ENCODE results near the gene GATC.

GATC gene

GRCh38 chr12:120445911-120446843 is at the start of gene GATC, which contains the start of gene TRIAP1:
GATC (plus strand) TSS chr12:120446444; CDS start chr12:120446481, 37 bp downstream.
TRIAP1 (minus strand) TSS chr12:120446384; CDS start chr12:120446372, 12 bp downstream.
- peak; percentile 70 to 94 (median 88) for DNase-seq
- intact Hi-C loops (cut with DNase I), result loop anchor here (5.0 kb wide), 1 partner anchor 51 kb away; the partner anchor contains the start of gene DYNLL1

GRCh38 chr12:120397824-120398540 is 48.3 kb upstream of the GATC start:
- intact Hi-C loops (cut with DNase I), result no loop called here
- DNase-seq, result peak; percentile 11 to 70 (median 40)

GRCh38 chr12:120399531-120399930 is 46.7 kb upstream of the GATC start:
- DNase-seq, result no peak
- intact Hi-C loops (cut with DNase I), result no loop called here

- DNase-seq, result peak in 26 of 42 donors; percentile 8 to 64 (median 22)
- intact Hi-C loops (cut with DNase I), result no loop called here
These were observed 44.0 kb upstream of the GATC start for GRCh38 chr12:120402217-120402616.

GRCh38 chr12:120403869-120404268 is 42.4 kb upstream of the GATC start:
- intact Hi-C loops (cut with DNase I), result no loop called here

GRCh38 chr12:120404271-120404670 is 42.0 kb upstream of the GATC start:
- no peak for DNase-seq
- intact Hi-C loops (cut with DNase I), result no loop called here

More at GRCh38 chr12:120403869-120404268, 42.4 kb upstream of the GATC start:
- DNase-seq, result no peak

GRCh38 chr12:120406069-120406468 is 40.2 kb upstream of the GATC start:
- intact Hi-C loops (cut with DNase I), result no loop called here
- DNase-seq, result no peak

- intact Hi-C loops (cut with DNase I), result no loop called here
- no peak for DNase-seq
These were observed 39.7 kb upstream of the GATC start for GRCh38 chr12:120406553-120406952.

- intact Hi-C loops (cut with DNase I), result no loop called here
- no peak for DNase-seq
These were observed 37.5 kb upstream of the GATC start for GRCh38 chr12:120408771-120409170.

GRCh38 chr12:120412421-120412820 is 33.8 kb upstream of the GATC start:
- intact Hi-C loops (cut with DNase I), result no loop called here
- no peak for DNase-seq

- intact Hi-C loops (cut with DNase I), result no loop called here
- DNase-seq, result peak in 32 of 42 donors; percentile 5 to 73 (median 36)
These were observed 32.1 kb upstream of the GATC start for GRCh38 chr12:120413901-120414695.

- intact Hi-C loops (cut with DNase I), result no loop called here
- DNase-seq, result no peak
These were observed 29.6 kb upstream of the GATC start for GRCh38 chr12:120416490-120417216.

GRCh38 chr12:120417917-120418580 is 28.2 kb upstream of the GATC start:
- no peak for DNase-seq
- intact Hi-C loops (cut with DNase I), result no loop called here

- DNase-seq, result no peak
These were observed 24.5 kb upstream of the GATC start for GRCh38 chr12:120421701-120422100.

GRCh38 chr12:120422892-120423456 is 23.3 kb upstream of the GATC start:
- DNase-seq, result no peak
- intact Hi-C loops (cut with DNase I), result no loop called here

More at GRCh38 chr12:120421701-120422100, 24.5 kb upstream of the GATC start:
- intact Hi-C loops (cut with DNase I), result no loop called here

GRCh38 chr12:120425797-120426196 is 20.4 kb upstream of the GATC start:
- no peak for DNase-seq
- intact Hi-C loops (cut with DNase I), result no loop called here

GRCh38 chr12:120428597-120429229 is 17.5 kb upstream of the GATC start:
- intact Hi-C loops (cut with DNase I), result no loop called here
- DNase-seq, result no peak

Measured in head of caudate nucleus (tissue), 42 donors.